ENCODE measurements around the gene COL24A1.
"Not testable (repeated sequence)": the region's sequence is repeated elsewhere in the genome, so short reads cannot be mapped to it uniquely, and the experiment has no call there.

COL24A1 gene

GRCh38 chr1:86000601-86001000 is 156.0 kb downstream of the COL24A1 start:
- in situ Hi-C loops (cut with HindIII; ENCODE audit: low sequenced_read_pairs): no loop called here

- in situ Hi-C loops (cut with HindIII; ENCODE audit: low sequenced_read_pairs): no loop called here
Observed at GRCh38 chr1:85998105-85998855, 158.3 kb downstream of the COL24A1 start.

DNA sequence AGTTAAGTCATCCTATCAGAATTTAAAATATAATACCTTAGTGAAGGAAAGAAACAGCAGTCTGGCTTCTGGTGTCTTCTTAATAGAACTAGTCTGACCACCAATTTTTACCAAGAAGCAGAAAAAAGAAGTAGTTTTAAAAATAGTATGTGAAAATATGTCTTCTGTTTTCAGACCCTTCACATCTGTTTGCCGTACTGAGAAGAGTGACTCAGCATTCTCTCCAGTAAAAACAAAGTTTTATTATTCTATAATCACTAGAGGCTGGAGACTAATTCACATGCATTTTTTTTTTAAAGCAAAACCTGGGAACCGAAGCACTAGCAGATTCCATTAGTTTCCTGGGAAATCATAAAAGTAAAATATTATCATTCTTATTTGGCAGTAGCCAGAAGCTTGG is 163.8 kb downstream of the COL24A1 start:
- in situ Hi-C loops (cut with HindIII; ENCODE audit: low sequenced_read_pairs): no loop called here

DNA sequence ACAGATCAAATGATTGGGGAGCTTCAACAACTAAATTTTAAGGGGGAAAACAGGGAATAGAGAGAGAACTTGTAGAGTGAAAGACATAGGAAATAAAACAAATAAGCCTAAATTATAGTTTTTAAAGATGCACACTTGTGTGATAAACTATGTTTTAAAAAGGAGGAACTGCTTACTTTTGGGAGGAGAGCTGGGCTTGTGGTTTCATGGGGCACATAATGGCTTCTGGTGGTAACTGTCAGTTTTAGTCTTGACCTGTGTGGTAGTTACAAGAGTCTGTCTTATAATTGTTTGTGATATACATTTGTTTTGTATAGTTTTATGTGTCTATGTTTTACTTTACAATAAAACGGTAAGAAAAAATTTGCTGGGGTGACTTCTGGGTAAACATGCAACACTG is 165.3 kb downstream of the COL24A1 start:
- in situ Hi-C loops (cut with HindIII; ENCODE audit: low sequenced_read_pairs): no loop called here

DNA sequence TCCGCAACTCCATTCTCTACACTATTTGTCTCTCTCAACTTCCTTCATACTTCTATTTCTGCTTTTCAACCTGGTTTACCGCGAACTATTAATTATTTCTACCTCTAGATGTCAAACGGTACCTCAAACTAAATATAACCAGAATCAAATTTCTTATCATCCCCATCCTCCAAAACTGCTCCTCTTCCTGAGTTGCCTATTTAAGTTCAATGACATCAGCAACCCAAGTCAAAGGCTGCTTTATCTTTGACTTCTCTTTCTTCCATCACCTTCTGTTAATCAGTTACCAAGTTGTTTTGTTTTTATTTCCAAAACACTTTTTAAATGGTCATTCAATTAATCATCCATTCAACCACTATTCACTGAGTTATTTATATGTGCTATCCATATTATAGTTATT is 171.9 kb downstream of the COL24A1 start:
- in situ Hi-C loops (cut with HindIII; ENCODE audit: low sequenced_read_pairs): no loop called here

DNA sequence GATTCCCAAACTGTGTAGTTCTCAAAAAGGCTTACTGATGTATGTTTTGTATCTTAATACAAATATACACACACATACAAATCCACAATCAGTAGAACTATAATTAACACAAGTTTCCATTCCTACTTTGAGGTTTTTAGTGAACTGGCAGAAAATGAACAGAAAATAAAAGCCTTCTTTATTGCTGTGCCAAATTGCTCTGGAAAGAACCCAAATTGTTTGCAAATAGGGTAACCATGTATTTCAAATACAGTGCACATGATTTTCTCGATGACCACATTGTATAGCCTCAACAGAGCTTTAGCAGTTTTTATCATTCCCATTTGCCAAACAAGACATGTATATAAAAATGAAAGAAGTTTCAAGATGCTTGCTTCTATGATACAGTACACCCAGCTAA is 173.3 kb downstream of the COL24A1 start:
- in situ Hi-C loops (cut with HindIII; ENCODE audit: low sequenced_read_pairs): no loop called here

- in situ Hi-C loops (cut with HindIII; ENCODE audit: low sequenced_read_pairs): no loop called here
Observed at GRCh38 chr1:85976516-85977205, 179.9 kb downstream of the COL24A1 start.

- in situ Hi-C loops (cut with HindIII; ENCODE audit: low sequenced_read_pairs): no loop called here
Observed at GRCh38 chr1:85975912-85976371, 180.6 kb downstream of the COL24A1 start.

GRCh38 chr1:85962457-85962856 is 194.1 kb downstream of the COL24A1 start:
- in situ Hi-C loops (cut with HindIII; ENCODE audit: low sequenced_read_pairs): no loop called here

- in situ Hi-C loops (cut with HindIII; ENCODE audit: low sequenced_read_pairs): no loop called here
Observed at GRCh38 chr1:85957760-85958159, 198.8 kb downstream of the COL24A1 start.

GRCh38 chr1:85955218-85955617 is 201.4 kb downstream of the COL24A1 start:
- in situ Hi-C loops (cut with HindIII; ENCODE audit: low sequenced_read_pairs): not testable (repeated sequence)

GRCh38 chr1:85952460-85952859 is 204.1 kb downstream of the COL24A1 start:
- in situ Hi-C loops (cut with HindIII; ENCODE audit: low sequenced_read_pairs): no loop called here

DNA sequence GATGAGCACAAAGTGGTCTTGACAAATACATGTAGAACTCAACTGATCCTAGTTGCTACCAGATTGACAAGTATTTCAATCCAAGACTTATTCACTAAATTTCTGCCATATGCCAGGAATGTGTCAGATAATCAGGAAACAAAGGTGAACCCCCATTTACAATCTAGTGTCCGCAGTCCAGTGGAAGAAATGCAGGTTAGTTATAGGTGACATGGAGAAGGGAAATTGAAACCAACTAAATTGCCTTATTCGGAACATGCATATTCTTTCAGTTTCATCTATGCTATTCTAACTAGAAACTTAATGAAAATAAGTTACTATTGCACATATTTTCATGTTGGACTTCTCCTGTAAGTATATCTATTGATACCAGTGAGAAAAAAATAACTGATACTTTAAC is 209.4 kb downstream of the COL24A1 start:
- in situ Hi-C loops (cut with HindIII; ENCODE audit: low sequenced_read_pairs): no loop called here

GRCh38 chr1:85943945-85944344 is 212.6 kb downstream of the COL24A1 start:
- in situ Hi-C loops (cut with HindIII; ENCODE audit: low sequenced_read_pairs): no loop called here

DNA sequence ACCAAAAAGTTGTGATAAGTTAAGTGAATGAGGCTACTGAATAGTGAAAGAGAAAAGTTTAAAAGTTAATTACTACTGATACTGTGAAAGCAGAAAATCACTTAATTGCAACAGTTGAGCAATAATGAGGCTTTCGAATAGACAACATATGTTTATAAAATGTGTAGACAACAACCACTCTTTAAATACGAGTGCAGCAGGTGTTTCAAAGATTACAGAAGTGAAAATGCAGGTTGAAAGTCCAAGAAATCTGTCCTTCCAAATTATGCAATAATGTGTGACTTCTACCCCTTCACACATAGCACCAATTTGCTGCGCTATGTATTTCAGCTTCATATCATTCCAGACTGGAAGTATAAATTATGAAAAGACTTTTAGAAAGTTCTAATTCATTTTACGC is 213.0 kb downstream of the COL24A1 start:
- in situ Hi-C loops (cut with HindIII; ENCODE audit: low sequenced_read_pairs): no loop called here

GRCh38 chr1:85940656-85941306 is 215.8 kb downstream of the COL24A1 start:
- in situ Hi-C loops (cut with HindIII; ENCODE audit: low sequenced_read_pairs): no loop called here

GRCh38 chr1:85938829-85939228 is 217.7 kb downstream of the COL24A1 start:
- in situ Hi-C loops (cut with HindIII; ENCODE audit: low sequenced_read_pairs): no loop called here

DNA sequence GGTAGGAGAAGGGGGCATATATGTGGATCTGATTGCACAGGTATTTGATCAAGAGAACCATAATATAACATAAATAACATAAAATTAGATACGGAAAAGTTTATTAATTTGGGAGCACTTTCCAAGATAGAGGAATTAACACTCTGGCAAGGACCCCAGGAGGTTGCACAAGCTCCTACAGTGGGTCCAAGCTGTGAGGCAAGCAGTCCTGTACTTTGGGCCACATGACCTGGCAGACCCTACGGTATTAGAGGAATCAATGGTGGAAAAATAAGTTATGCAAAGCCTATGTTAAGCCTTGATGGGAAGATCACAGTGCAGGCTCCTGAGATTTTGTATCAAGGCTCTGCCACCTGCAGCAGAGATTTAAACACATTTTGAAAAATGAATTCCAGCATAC is 220.1 kb downstream of the COL24A1 start:
- in situ Hi-C loops (cut with HindIII; ENCODE audit: low sequenced_read_pairs): no loop called here

DNA sequence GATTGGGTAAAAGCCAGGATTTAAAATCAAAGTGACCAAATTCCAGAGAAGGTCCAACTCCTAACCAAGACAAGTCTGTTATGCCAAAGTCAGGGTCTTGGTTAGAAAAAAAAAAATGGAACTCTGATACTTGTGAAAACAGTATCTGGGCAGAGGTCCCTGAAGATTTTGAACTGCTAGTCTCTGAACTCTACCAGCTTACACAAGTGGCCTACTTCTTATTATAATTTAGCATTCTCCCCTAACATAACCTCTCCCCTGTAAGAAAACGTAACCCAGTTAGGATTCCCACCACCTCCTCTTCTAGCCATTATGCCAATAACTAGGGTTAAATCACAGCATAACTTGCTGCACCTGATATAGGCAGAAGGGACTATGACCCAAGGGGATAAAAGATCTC is 220.5 kb downstream of the COL24A1 start:
- in situ Hi-C loops (cut with HindIII; ENCODE audit: low sequenced_read_pairs): no loop called here

- in situ Hi-C loops (cut with HindIII; ENCODE audit: low sequenced_read_pairs): no loop called here
Observed at GRCh38 chr1:85935234-85935633, 221.3 kb downstream of the COL24A1 start.

GRCh38 chr1:85934516-85934915 is 222.1 kb downstream of the COL24A1 start:
- in situ Hi-C loops (cut with HindIII; ENCODE audit: low sequenced_read_pairs): no loop called here

- in situ Hi-C loops (cut with HindIII; ENCODE audit: low sequenced_read_pairs): no loop called here
Observed at GRCh38 chr1:85933961-85934360, 222.6 kb downstream of the COL24A1 start.
